ENCODE results near the gene RBM4B.

Gene RBM4B

DNA sequence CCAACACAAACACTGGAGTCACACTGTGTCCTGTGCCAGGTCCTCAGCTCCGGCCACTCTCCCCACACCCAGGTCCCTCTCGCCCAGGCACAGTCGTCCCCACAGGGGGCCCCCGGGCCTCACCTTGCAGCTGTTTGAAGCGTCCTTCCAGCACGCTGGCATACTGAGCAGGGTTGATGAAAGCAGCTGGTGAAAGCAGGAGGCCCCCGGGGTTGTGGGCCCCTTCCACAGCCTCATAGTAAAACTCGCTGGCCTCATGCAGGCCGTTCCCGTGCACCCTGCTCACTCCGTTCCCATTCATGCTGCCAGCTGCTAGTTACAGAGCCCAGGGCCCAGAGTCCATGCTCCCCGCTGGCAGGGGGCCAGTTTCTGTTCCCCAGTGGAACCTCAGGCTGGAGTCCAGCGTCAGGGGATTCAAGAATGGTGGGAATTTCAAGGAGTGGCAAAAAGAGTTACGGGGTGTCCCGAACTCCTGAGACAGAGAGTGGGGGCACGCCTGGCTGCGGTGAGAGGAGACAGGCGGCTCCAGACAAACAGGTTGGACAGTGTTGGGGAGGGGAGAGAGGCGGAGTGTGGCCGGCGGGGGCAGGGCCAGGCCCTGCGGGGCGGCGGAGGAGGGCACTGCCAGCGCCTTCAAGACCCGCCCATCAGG lies 40.8 kb upstream of the RBM4B start:
- Histone ChIP-seq H3K9ac (ENCODE audit: low read length) (no peak overlapping the region), H3K9me3 (ENCODE audit: control insufficient read depth, low read length) (no peaks in the 10 kb centered on the region), H3K36me3 (ENCODE audit: control insufficient read depth, insufficient read depth, low read length, severe bottlenecking) (no peaks in the 10 kb centered on the region), H3K27me3 (replicated peaks; ENCODE audit: control insufficient read depth, insufficient read depth, low read length) (peaks cover 50% of the 10 kb centered on the region), H3K4me1 (ENCODE audit: control insufficient read depth, insufficient read depth, low read length) (no peaks in the 10 kb centered on the region), H3K4me3 (ENCODE audit: low read length) (no peak overlapping the region)
- DNase-seq (ENCODE audit: low read depth): no peak

DNA sequence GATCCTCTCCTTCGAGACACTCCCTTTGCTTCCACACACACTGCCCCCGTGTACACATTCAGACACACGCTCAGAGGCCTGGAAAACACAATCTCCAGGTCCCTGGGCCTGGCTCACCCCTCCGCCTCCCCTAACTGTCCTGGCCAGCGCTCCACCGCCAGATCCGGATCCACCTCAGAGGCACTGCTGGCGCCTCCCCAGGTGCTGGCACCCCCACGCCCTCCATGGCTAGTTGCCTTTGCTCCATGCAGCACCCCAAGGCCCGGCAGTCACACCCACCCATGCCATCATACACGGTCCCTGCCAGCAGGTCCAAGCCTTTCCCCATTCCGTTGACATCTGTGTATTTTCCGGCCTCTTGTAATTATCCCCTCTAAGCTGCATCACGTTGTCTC lies 40.2 kb upstream of the RBM4B start:
- no peak overlapping the region for H3K4me3 ChIP-seq (ENCODE audit: low read length)
- H3K9ac ChIP-seq (ENCODE audit: low read length): no peak overlapping the region
- H3K4me1 ChIP-seq (ENCODE audit: control insufficient read depth, insufficient read depth, low read length): no peaks in the 10 kb centered on the region
- no peaks in the 10 kb centered on the region for H3K9me3 ChIP-seq (ENCODE audit: control insufficient read depth, low read length)
- H3K36me3 ChIP-seq (ENCODE audit: control insufficient read depth, insufficient read depth, low read length, severe bottlenecking): no peaks in the 10 kb centered on the region
- peaks cover 54% of the 10 kb centered on the region for H3K27me3 ChIP-seq (replicated peaks; ENCODE audit: control insufficient read depth, insufficient read depth, low read length)
- no peak for DNase-seq (ENCODE audit: low read depth)

DNA sequence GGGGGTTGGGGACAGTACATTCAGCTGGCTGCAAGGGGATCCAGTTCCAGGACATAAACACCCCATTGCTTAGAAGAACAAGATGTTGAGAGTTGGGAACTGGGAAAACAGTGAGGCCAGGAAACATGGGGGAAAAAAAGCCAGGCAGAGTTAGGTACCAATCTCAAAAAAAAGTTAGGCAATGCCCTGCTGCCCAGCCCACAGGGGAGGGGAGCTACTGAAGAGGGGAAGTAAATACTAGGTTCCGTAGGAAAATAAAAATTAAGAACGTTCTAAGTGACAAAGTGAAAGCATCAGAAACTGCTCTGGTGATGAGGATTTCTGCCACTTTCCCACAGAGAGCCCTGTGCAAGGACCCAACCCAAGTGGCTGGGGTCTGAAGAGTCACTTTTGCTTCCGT lies 39.3 kb upstream of the RBM4B start:
- H3K27me3 ChIP-seq (replicated peaks; ENCODE audit: control insufficient read depth, insufficient read depth, low read length): peaks cover 59% of the 10 kb centered on the region
- DNase-seq (ENCODE audit: low read depth): no peak
- H3K9ac ChIP-seq (ENCODE audit: low read length): no peak overlapping the region
- no peaks in the 10 kb centered on the region for H3K9me3 ChIP-seq (ENCODE audit: control insufficient read depth, low read length)
- H3K4me3 ChIP-seq (ENCODE audit: low read length): no peak overlapping the region
- no peaks in the 10 kb centered on the region for H3K4me1 ChIP-seq (ENCODE audit: control insufficient read depth, insufficient read depth, low read length)
- H3K36me3 ChIP-seq (ENCODE audit: control insufficient read depth, insufficient read depth, low read length, severe bottlenecking): no peaks in the 10 kb centered on the region

DNA sequence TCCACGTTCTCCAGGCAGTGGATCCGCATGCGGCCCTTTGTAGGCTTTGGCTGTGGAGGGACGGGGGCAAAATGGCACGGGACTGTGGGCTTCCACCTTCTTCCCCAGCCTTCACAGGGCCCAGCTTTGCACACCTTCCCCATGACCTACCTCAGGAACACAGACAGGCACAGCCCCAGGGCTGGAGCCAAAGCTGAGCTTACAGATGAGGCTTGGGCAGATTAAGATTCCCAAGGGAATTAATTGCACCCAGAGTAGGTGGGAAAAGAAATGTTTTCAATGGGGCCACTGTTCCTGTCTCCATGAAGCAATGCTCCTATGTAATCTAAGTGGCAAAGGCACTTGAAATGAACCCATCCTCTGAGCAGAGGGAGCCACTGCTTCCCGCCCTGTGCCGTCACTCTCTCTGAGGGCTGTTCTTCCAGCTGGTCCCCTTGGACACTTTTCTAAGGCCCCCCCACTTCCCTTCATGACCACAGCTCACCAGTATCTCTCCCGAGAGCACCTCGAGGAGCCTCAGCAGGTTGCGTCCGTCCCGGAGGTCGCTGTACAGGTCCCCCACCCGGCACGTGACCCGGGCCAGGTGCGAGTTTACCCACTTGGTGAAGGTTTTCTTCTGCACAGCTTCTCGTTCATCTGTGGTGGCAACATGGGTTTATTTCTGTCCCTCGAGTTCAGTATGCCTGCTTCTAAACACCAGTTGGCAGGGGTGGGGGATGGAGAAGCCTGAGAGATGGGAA lies 37.8 kb upstream of the RBM4B start:
- no peak for DNase-seq (ENCODE audit: low read depth)
- H3K36me3 ChIP-seq (ENCODE audit: control insufficient read depth, insufficient read depth, low read length, severe bottlenecking): no peaks in the 10 kb centered on the region
- H3K4me3 ChIP-seq (ENCODE audit: low read length): no peak overlapping the region
- H3K9ac ChIP-seq (ENCODE audit: low read length): no peak overlapping the region
- H3K9me3 ChIP-seq (ENCODE audit: control insufficient read depth, low read length): no peaks in the 10 kb centered on the region
- no peaks in the 10 kb centered on the region for H3K4me1 ChIP-seq (ENCODE audit: control insufficient read depth, insufficient read depth, low read length)
- peaks cover 55% of the 10 kb centered on the region for H3K27me3 ChIP-seq (replicated peaks; ENCODE audit: control insufficient read depth, insufficient read depth, low read length)

DNA sequence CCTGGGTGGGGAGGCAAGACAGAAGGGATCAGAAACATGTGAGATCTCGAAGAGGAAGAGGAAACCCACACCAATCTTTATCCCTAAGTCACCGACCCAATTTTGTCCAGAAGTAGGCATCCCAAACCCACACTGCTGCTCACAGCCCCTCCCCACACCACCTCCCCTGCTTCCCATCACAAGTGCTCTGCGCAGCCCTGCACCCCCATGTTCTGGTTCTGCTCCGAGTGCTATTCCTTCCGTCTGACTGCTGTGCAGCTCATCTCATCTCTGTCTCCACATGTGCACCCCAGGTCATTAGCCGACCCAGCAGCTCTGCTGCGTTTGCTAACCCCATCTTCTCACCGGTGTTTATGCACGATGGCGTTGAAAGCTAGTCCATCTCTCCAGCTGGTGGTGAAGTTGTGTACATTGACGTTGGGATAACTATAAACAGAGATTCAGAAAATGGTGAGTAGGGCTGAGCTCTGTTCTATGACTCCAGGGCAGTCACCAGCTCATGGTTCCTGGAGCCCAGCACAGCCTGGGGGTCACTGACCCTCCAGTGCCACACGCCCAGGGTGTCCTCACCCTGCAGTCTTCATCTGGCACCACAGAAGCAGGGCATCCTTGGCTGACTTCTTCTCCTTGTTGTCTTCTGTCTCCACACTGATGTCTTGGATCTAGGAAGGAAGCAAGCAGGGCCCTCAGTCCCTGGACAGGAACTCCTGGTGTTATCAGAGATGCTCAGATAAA lies 36.2 kb upstream of the RBM4B start:
- no peaks in the 10 kb centered on the region for H3K9me3 ChIP-seq (ENCODE audit: control insufficient read depth, low read length)
- DNase-seq (ENCODE audit: low read depth): no peak
- H3K4me1 ChIP-seq (ENCODE audit: control insufficient read depth, insufficient read depth, low read length): no peaks in the 10 kb centered on the region
- H3K9ac ChIP-seq (ENCODE audit: low read length): no peak overlapping the region
- H3K27me3 ChIP-seq (replicated peaks; ENCODE audit: control insufficient read depth, insufficient read depth, low read length): peaks cover 41% of the 10 kb centered on the region
- no peak overlapping the region for H3K4me3 ChIP-seq (ENCODE audit: low read length)
- H3K36me3 ChIP-seq (ENCODE audit: control insufficient read depth, insufficient read depth, low read length, severe bottlenecking): no peaks in the 10 kb centered on the region

DNA sequence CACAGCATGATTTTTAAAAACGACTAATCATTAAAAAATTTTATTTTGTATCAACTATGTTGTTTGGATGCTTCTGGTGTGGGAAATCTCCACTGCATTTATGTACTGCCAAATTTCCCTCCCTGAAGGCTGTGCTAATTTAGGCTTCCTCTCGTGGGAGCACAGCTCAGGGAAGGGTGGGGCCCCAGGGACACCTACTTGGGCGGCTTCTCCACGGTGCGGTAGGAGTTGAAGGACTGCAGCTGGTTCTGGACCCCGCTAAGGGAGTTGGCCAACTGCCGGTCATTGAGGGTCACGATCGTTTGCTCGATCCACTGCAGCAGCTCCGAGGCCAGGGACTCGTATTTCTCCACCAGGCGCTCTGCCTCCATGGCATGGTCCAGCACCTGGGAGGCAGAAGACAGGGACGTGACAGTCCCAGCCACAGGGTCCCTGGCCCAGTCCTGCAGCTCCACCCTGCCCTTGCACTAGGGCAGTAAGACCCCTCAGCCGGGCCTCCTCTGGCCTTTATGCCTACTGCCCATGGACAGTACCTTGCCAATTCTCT lies 32.8 kb upstream of the RBM4B start:
- H3K4me1 ChIP-seq (ENCODE audit: control insufficient read depth, insufficient read depth, low read length): no peaks in the 10 kb centered on the region
- peaks cover 25% of the 10 kb centered on the region for H3K27me3 ChIP-seq (replicated peaks; ENCODE audit: control insufficient read depth, insufficient read depth, low read length)
- H3K4me3 ChIP-seq (ENCODE audit: low read length): no peak overlapping the region
- no peaks in the 10 kb centered on the region for H3K9me3 ChIP-seq (ENCODE audit: control insufficient read depth, low read length)
- DNase-seq (ENCODE audit: low read depth): no peak
- no peaks in the 10 kb centered on the region for H3K36me3 ChIP-seq (ENCODE audit: control insufficient read depth, insufficient read depth, low read length, severe bottlenecking)
- no peak overlapping the region for H3K9ac ChIP-seq (ENCODE audit: low read length)

DNA sequence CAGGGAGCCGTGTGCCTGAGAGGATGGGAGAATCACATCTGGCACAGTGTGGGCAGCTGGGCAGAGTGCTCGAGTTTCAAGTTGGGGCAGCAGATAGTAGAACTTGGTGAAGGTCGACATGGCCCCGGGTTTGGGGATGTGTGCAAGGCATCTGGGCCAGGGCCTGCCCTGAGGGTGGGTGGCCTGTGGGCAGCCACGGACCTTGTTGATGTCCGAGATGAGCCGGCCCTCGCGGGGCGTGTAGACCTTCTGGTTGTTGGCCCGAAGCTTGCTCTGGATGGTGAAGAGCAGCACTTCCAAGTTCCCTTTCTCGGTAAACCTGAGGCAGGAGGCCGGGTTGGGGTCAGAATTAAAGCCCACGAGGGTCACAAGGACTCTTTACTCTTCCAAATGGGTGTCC lies 31.0 kb upstream of the RBM4B start:
- no peaks in the 10 kb centered on the region for H3K36me3 ChIP-seq (ENCODE audit: control insufficient read depth, insufficient read depth, low read length, severe bottlenecking)
- no peak overlapping the region for H3K4me3 ChIP-seq (ENCODE audit: low read length)
- no peaks in the 10 kb centered on the region for H3K4me1 ChIP-seq (ENCODE audit: control insufficient read depth, insufficient read depth, low read length)

DNA sequence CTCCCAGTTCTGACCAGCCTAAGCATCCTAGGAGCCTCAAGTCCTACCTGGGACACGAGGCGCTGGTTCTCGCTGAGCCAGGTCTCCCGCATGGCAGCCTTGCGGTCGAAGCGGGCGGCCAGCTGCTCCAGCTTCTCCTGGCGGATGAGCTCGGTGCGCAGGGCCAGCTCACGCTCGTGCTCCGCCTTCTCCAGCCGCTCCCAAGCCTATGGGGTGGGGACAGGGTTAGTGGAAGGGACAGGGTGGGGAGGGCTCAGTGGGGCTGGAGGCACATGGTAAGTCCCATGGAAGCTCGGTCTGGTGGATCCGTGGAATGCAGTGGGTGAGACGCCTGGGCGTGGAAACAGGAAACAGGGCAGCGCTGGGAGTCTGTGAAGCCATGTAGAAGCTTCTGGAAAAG lies 30.4 kb upstream of the RBM4B start:
- Histone ChIP-seq H3K9ac (ENCODE audit: low read length) (no peak overlapping the region), H3K36me3 (ENCODE audit: control insufficient read depth, insufficient read depth, low read length, severe bottlenecking) (no peaks in the 10 kb centered on the region), H3K4me1 (ENCODE audit: control insufficient read depth, insufficient read depth, low read length) (no peaks in the 10 kb centered on the region), H3K4me3 (ENCODE audit: low read length) (no peak overlapping the region), H3K27me3 (replicated peaks; ENCODE audit: control insufficient read depth, insufficient read depth, low read length) (peaks cover 9% of the 10 kb centered on the region), H3K9me3 (ENCODE audit: control insufficient read depth, low read length) (no peaks in the 10 kb centered on the region)
- DNase-seq (ENCODE audit: low read depth): no peak

More for the DNA sequence above, 31.0 kb upstream of the RBM4B start:
- DNase-seq (ENCODE audit: low read depth): no peak
- no peak overlapping the region for H3K9ac ChIP-seq (ENCODE audit: low read length)
- H3K27me3 ChIP-seq (replicated peaks; ENCODE audit: control insufficient read depth, insufficient read depth, low read length): peaks cover 13% of the 10 kb centered on the region
- no peaks in the 10 kb centered on the region for H3K9me3 ChIP-seq (ENCODE audit: control insufficient read depth, low read length)

DNA sequence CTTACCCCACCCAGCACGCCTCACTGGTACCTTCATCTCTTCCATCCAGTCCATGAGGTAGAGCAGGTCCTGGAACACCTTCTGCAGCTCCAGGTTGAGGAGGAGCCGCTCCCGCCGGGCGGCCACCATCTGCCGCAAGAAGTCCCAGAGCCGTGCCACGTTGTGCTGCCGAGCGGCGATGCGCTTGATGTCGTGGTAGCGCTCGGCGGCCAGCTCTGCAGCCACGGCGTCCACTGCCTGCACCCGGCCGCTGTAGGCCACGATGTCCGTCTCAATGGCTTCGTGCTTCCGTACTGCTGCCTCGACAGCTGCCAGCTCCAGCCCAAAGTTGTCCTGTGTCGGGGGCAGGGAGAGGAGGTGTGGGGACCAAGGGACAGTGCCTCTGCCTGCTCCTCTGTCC lies 29.8 kb upstream of the RBM4B start:
- Histone ChIP-seq H3K27me3 (replicated peaks; ENCODE audit: control insufficient read depth, insufficient read depth, low read length) (peaks cover 3% of the 10 kb centered on the region), H3K9me3 (ENCODE audit: control insufficient read depth, low read length) (no peaks in the 10 kb centered on the region), H3K9ac (ENCODE audit: low read length) (no peak overlapping the region), H3K4me3 (ENCODE audit: low read length) (no peak overlapping the region), H3K36me3 (ENCODE audit: control insufficient read depth, insufficient read depth, low read length, severe bottlenecking) (no peaks in the 10 kb centered on the region), H3K4me1 (ENCODE audit: control insufficient read depth, insufficient read depth, low read length) (no peaks in the 10 kb centered on the region)
- DNase-seq (ENCODE audit: low read depth): no peak

DNA sequence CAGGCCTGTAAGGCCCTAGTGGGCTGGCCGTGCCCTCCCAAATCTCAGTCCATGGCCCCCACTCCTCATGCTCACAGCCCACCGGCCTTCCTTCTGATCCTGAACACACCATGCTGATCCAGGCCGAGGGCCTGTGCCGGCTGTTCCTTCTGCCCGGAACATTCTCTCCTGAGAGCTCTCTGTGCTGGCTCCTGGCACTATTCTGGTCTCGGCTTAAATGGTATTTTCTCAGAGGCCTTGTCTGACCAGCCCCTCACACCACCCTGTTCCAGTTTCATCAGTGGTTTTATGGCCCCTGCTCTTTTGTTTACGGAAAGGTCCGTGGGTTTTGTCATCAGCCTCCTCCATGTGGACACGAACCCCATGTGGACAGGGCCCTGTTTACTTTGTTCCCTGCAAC lies 29.3 kb upstream of the RBM4B start:
- Histone ChIP-seq H3K36me3 (ENCODE audit: control insufficient read depth, insufficient read depth, low read length, severe bottlenecking) (no peaks in the 10 kb centered on the region), H3K4me1 (ENCODE audit: control insufficient read depth, insufficient read depth, low read length) (no peaks in the 10 kb centered on the region), H3K9me3 (ENCODE audit: control insufficient read depth, low read length) (no peaks in the 10 kb centered on the region), H3K4me3 (ENCODE audit: low read length) (no peak overlapping the region), H3K27me3 (replicated peaks; ENCODE audit: control insufficient read depth, insufficient read depth, low read length) (peaks cover 3% of the 10 kb centered on the region), H3K9ac (ENCODE audit: low read length) (no peak overlapping the region)
- no peak for DNase-seq (ENCODE audit: low read depth)

DNA sequence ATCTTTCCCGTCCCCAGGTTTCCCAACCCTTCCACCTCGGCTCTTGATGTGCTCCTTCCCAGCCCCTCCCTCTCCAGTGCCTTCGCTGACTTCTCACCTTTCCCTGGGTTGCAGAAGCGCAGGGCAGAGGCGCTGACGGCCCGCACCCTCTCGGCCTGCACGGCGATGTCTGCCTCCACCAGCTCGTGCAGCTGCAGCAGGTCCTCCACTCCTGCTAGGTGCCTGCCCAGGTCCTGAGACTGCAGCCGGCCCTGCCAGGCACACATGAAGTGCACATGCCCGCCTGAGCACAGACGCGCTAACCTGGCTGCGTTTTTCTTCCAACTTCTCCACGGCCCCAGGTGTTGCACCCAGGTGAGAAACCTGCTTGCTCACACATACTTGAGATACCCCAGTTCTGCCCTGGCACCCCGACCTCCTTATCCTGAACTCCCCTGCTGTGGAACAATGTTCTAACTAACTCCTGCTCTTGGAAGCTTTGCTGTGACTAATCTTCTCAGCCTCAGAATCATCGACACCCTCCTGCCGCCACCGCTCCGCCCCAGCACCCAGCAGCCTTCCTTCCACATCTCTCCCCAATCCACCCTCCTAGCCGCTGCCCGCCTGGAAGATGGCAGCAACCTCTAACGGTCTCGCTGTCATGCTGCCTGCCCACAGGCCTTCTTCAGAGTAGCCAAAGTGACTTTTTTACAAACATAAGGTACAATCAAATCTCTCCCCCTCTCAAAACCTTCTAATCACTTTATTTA lies 28.1 kb upstream of the RBM4B start:
- no peak for DNase-seq (ENCODE audit: low read depth)
- no peaks in the 10 kb centered on the region for H3K36me3 ChIP-seq (ENCODE audit: control insufficient read depth, insufficient read depth, low read length, severe bottlenecking)
- H3K4me3 ChIP-seq (ENCODE audit: low read length): no peak overlapping the region

More for the DNA sequence above, 28.1 kb upstream of the RBM4B start:
- Histone ChIP-seq H3K9ac (ENCODE audit: low read length) (no peak overlapping the region), H3K9me3 (ENCODE audit: control insufficient read depth, low read length) (no peaks in the 10 kb centered on the region), H3K4me1 (ENCODE audit: control insufficient read depth, insufficient read depth, low read length) (no peaks in the 10 kb centered on the region), H3K27me3 (replicated peaks; ENCODE audit: control insufficient read depth, insufficient read depth, low read length) (peaks cover 2% of the 10 kb centered on the region)

Data from adipocyte (in vitro differentiated cells).